ENCODE data around the gene TMEM182. TPM values are rescaled to one million over a fixed set of nuclear protein-coding genes. Genes with fewer than 3 reads are reported as not detected.

TMEM182 gene
- total RNA-seq, 1 donor from 2014 or later, result 4.2 TPM

GRCh38 chr2:102834523-102835273 is 72.9 kb downstream of the TMEM182 start:
- Histone ChIP-seq H4K20me1 (ENCODE audit: low read depth) (no peaks in the 10 kb centered on the region), H3K9me3 (ENCODE audit: low read depth) (no peaks in the 10 kb centered on the region), H2AFZ (replicated peaks) (no peak overlapping the region), H3K79me2 (ENCODE audit: low read depth) (no peaks in the 10 kb centered on the region), H3K27ac (no peak overlapping the region), H3K9ac (no peak overlapping the region), H3K4me3 (no peak overlapping the region), H3K4me2 (no peak overlapping the region), H3F3A (ENCODE audit: low read depth) (no peaks in the 10 kb centered on the region), H3K4me1 (peaks cover 3% of the 10 kb centered on the region), H3K36me3 (no peaks in the 10 kb centered on the region), H3K27me3 (no peaks in the 10 kb centered on the region)
- no peak overlapping the region for H3K27ac Mint-ChIP-seq
- no peak for TF ChIP-seq CTCF (IDR thresholded peaks at IDR 0.05)
- no peak for TF ChIP-seq EZH2 (IDR thresholded peaks at IDR 0.05)
- TF ChIP-seq EZH2phosphoT487 (IDR thresholded peaks at IDR 0.05), result no peak
- H3K36me3 Mint-ChIP-seq, result no peaks in the 10 kb centered on the region
- H3K4me1 Mint-ChIP-seq, result peaks cover 8% of the 10 kb centered on the region
- H3K27me3 Mint-ChIP-seq (ENCODE audit: insufficient read depth, low read depth), result peaks cover 3% of the 10 kb centered on the region
- DNase-seq (ENCODE audit: low spot score), result no peak
- no peaks in the 10 kb centered on the region for H3K9me3 Mint-ChIP-seq
- H3K4me3 Mint-ChIP-seq, result no peak overlapping the region

- no peak overlapping the region for H3K4me3 ChIP-seq
- H3F3A ChIP-seq (ENCODE audit: low read depth), result no peaks in the 10 kb centered on the region
- Mint-ChIP-seq H3K4me3 (no peak overlapping the region), H3K27me3 (ENCODE audit: insufficient read depth, low read depth) (peaks cover 3% of the 10 kb centered on the region), H3K27ac (no peak overlapping the region), H3K4me1 (peaks cover 12% of the 10 kb centered on the region), H3K36me3 (no peaks in the 10 kb centered on the region), H3K9me3 (no peaks in the 10 kb centered on the region)
- no peak overlapping the region for H3K9ac ChIP-seq
- no peak overlapping the region for H3K27ac ChIP-seq
- TF ChIP-seq EZH2phosphoT487 (IDR thresholded peaks at IDR 0.05) (no peak), EZH2 (IDR thresholded peaks at IDR 0.05) (no peak), CTCF (IDR thresholded peaks at IDR 0.05) (no peak)
- H3K36me3 ChIP-seq, result no peaks in the 10 kb centered on the region
- H3K79me2 ChIP-seq (ENCODE audit: low read depth), result no peaks in the 10 kb centered on the region
- H3K9me3 ChIP-seq (ENCODE audit: low read depth), result no peaks in the 10 kb centered on the region
- DNase-seq (ENCODE audit: low spot score), result no peak
- H3K4me2 ChIP-seq, result no peak overlapping the region
- no peaks in the 10 kb centered on the region for H4K20me1 ChIP-seq (ENCODE audit: low read depth)
- H3K4me1 ChIP-seq, result peaks cover 4% of the 10 kb centered on the region
- no peaks in the 10 kb centered on the region for H3K27me3 ChIP-seq
- no peak overlapping the region for H2AFZ ChIP-seq (replicated peaks)
Observed at GRCh38 chr2:102837626-102838198, 75.9 kb downstream of the TMEM182 start.

- H2AFZ ChIP-seq (replicated peaks), result peak overlapping the region; percentile 71
- no peak for TF ChIP-seq EZH2phosphoT487 (IDR thresholded peaks at IDR 0.05)
- TF ChIP-seq CTCF (IDR thresholded peaks at IDR 0.05), result peak; percentile 88
- TF ChIP-seq EZH2 (IDR thresholded peaks at IDR 0.05), result no peak
- Mint-ChIP-seq H3K27ac (no peak overlapping the region), H3K9me3 (no peaks in the 10 kb centered on the region), H3K4me1 (peaks cover 8% of the 10 kb centered on the region), H3K36me3 (no peaks in the 10 kb centered on the region), H3K4me3 (no peak overlapping the region), H3K27me3 (ENCODE audit: insufficient read depth, low read depth) (peaks cover 6% of the 10 kb centered on the region)
- no peak overlapping the region for H3K27ac ChIP-seq
- peaks cover 4% of the 10 kb centered on the region for H3K4me1 ChIP-seq
- no peak overlapping the region for H3K4me2 ChIP-seq
- peak; percentile 74 for DNase-seq (ENCODE audit: low spot score)
- H3K36me3 ChIP-seq, result no peaks in the 10 kb centered on the region
- no peak overlapping the region for H3K9ac ChIP-seq
- H3K9me3 ChIP-seq (ENCODE audit: low read depth), result no peaks in the 10 kb centered on the region
- H4K20me1 ChIP-seq (ENCODE audit: low read depth), result no peaks in the 10 kb centered on the region
- H3F3A ChIP-seq (ENCODE audit: low read depth), result no peaks in the 10 kb centered on the region
- H3K27me3 ChIP-seq, result no peaks in the 10 kb centered on the region
- H3K79me2 ChIP-seq (ENCODE audit: low read depth), result no peaks in the 10 kb centered on the region
- no peak overlapping the region for H3K4me3 ChIP-seq
Observed at GRCh38 chr2:102839668-102840388, 78.0 kb downstream of the TMEM182 start.

Measured in neural progenitor cell (in vitro differentiated cells).